ENCODE results near the gene SLC25A48.

DNA sequence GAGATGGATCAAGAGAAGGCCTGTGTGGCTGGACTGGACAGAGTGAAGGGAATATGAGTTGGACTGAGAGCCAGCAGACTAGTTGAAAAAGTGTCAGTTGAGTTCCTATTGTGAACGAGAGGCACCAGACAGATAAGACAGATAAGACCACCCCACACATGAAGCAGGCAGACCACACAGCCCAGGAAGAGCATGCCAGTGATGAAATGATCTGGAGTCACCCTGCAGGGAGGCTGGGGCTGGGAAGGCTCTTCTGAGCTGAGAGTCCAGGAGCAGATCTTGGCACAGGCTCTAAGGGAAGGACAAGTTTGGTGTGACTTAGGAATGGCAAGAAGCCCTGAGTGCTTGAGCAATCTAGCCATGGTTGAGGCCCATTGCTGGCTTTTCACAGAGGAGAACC lies 10.6 kb upstream of the SLC25A48 start:
- TF ChIP-seq, protein P1, sequence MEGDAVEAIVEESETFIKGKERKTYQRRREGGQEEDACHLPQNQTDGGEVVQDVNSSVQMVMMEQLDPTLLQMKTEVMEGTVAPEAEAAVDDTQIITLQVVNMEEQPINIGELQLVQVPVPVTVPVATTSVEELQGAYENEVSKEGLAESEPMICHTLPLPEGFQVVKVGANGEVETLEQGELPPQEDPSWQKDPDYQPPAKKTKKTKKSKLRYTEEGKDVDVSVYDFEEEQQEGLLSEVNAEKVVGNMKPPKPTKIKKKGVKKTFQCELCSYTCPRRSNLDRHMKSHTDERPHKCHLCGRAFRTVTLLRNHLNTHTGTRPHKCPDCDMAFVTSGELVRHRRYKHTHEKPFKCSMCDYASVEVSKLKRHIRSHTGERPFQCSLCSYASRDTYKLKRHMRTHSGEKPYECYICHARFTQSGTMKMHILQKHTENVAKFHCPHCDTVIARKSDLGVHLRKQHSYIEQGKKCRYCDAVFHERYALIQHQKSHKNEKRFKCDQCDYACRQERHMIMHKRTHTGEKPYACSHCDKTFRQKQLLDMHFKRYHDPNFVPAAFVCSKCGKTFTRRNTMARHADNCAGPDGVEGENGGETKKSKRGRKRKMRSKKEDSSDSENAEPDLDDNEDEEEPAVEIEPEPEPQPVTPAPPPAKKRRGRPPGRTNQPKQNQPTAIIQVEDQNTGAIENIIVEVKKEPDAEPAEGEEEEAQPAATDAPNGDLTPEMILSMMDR (IDR thresholded peaks at IDR 0.05), result no peak
- TF ChIP-seq POLR2A (IDR thresholded peaks at IDR 0.05), result no peak
